Subcutaneous adipose tissue (tissue), 4 donors: Measurements from ENCODE around the gene GALNT9. TPM values are rescaled to one million over a fixed set of nuclear protein-coding genes. Genes with fewer than 3 reads are reported as not detected.

ENCODE experiments used
- CTCF ChIP-seq: fragments of 450-650 bp; IDR thresholded peaks from one replicate; pipeline ENCODE4 v1.5.1; 2016; ENCODE audit warnings: low read depth, mild to moderate bottlenecking, control low read depth, antibody characterized with exemption, moderate library complexity
- total RNA-seq, 4 donors: library from RNA; depleted of rRNA; stranded (reverse); fragments of >200 nt; gene quantifications; one replicate each; pipeline ENCODE4 v1.1.0, GENCODE V29; 2016

The GALNT9 gene
- total RNA-seq, 4 donors from 2014 or later = not detected

- TF ChIP-seq CTCF = no peak
These were observed 101.5 kb downstream of the GALNT9 start for GRCh38 chr12:132227782-132228475.

DNA sequence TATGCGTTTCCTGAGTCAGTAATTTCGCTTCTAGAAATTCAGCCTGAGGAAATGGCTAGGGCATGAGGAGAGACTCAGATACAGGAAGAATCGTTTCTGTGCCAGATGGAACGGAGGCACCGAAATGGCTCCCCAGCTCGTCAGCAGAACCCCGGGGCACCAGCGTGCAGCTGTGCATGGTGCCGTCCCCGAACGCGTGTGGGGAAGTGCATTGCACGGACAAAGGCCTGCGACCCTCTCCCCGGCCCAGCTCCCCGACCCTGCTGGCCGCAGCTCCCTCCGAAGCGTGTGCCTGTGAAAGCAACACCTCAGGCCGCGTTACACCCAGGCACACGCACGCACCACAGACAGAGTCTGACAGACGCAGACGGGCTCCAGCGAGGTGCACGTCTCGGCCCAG lies 102.3 kb downstream of the GALNT9 start:
- no peak for TF ChIP-seq CTCF

GRCh38 chr12:132226604-132227003 lies 102.8 kb downstream of the GALNT9 start:
- no peak for TF ChIP-seq CTCF

DNA sequence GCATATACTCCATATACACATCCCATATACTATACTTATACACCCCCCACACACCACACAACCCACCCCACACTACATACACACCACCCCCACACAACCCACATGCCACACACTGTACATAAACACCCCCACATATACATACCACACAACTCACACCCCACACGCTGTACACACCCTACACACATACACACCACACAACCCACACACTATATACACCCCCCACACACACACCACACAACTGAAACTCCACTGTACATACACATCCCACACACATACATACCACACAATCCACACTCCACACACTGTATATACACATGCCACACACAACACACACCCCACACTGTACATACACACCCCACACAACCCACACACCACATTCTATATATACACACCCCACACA lies 104.2 kb downstream of the GALNT9 start:
- no peak for TF ChIP-seq CTCF

- TF ChIP-seq CTCF = no peak
These were observed 104.9 kb downstream of the GALNT9 start for GRCh38 chr12:132224484-132224883.

DNA sequence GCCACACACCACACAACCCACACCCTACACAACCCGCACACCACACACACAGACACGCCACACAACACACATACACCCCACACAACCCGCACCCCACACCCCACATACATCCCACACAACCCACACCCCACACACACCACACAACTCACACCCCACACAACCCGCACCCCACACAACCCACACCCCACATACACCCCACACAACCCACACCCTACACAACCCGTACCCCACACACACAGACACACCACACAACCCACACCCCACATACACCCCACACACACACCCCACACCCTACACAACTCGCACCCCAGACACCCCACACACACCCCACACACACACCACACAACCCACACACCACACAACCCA lies 106.6 kb downstream of the GALNT9 start:
- no peak for TF ChIP-seq CTCF

GRCh38 chr12:132222096-132222807 lies 107.1 kb downstream of the GALNT9 start:
- no peak for TF ChIP-seq CTCF
